HG02938 (cell line): ENCODE data around the gene MRPL43.
"Not testable (repeated sequence)": the region's sequence is repeated elsewhere in the genome, so short reads cannot be mapped to it uniquely, and the experiment has no call there.

Source experiments
- ATAC-seq: cut with Tn5 transposase; IDR thresholded peaks from one replicate; pipeline ENCODE4 v1.9.1; 2021; ENCODE audit warnings: mild to moderate bottlenecking, moderate library complexity; ENCODE audit not compliant: unreplicated experiment

The MRPL43 gene

DNA sequence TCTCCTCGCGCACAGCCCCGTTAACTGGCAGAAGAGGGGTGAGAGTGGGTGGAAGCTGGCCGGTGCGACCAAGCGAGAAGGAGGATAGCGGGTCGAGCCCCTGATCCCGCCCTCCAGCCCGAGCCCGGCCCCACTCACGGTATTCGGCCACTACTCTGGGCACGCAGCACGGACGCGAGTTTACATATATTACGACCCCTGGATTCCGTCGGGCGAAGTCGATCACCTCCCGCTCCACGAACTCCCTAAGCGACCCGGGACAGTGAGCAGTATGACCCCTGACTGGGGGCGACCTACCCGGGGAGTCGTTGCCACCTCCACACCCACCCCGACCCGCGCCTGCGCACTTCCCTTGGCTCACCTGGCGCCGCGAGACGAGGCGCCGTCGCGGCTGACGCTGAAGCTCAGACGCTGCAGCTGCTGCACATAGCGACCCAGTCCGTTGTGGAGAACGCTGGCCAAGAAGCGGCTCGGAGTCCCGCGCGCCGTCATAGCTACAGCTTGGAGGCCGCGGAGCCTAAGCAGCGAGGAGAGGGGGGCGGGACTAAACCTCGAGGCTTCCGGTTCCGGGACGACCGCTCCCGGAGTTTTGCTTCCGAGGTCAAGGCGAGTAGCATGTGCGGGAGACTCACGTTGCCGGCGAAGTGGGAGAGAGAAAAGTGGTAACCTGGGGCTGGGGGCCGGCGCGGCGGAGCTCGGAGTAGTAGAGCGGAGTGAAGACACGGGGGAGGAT lies at the start of gene MRPL43, which contains the start of gene TWNK:
MRPL43 (minus strand) TSS at position 546 of the 733 bp plus-strand sequence; CDS start at position 492, 54 bp downstream.
TWNK (plus strand) TSS at position 592 of the 733 bp plus-strand sequence. CDS start 668 bp downstream, outside the sequence.
- peak; percentile 83 for ATAC-seq

DNA sequence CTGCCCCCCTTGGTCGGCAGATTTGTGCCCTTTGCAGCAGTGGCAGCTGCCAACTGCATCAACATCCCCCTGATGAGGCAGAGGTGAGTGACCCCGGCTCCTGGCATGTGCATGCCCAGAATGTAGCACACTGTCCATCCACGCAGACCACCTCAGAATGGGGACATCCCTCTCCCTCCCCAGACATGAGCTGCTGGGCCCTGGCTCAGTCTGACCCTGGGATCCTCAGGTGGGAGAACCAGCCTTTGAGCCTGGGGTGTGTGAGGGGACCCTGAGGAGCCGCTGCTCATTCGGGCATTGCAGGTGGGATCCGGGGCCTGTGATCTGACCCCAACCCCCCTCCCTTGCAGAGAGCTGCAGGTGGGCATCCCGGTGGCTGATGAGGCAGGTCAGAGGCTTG lies 49.4 kb upstream of the MRPL43 start:
- ATAC-seq: no peak

DNA sequence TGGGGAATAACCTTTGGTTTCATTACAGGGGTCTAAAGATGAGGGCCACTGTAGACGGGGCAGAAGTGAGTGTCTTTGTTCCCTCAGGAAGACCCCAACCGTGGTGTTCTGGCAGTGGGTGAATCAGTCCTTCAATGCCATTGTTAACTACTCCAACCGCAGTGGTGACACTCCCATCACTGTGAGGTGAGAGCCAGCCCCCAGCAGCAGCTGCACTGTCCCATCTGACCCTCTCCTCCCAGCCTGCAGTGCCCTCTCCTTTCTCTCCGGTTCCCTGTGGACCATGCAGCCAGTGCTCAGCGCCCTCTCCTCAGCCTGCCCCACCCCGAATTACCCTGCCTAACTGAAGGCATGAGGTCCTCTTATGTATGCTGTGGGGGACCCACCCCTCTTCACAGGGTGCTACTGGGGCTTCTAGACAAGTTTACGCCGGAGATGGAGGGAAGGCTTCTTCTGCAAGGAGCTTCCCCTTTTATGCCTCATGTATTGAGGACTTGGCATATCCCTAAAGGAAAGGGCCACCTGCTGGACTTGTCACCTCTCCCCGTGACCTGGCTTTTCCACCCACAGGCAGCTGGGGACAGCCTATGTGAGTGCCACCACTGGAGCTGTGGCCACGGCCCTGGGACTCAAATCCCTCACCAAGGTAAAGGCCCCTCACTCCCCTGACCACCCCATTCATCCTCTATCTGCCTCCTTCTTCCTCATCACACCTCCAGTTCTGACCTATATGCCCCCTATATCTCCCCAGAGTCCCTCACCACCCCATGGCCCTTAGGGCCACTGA lies 48.8 kb upstream of the MRPL43 start:
- ATAC-seq: no peak

DNA sequence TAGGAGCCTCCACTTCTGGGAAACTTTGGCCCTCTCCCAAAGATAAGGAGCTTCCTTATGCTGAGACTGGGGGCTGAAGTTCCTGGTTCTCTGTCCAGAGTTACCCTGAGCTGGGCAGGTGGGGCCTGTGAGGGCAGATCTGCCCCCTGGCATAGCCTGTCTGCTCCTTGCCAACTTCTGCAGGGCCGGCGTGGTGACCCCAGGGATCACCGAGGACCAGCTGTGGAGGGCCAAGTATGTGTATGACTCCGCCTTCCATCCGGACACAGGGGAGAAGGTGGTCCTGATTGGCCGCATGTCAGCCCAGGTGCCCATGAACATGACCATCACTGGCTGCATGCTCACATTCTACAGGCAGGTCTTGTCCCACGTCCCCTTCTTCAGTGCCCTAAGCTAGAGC lies 48.0 kb upstream of the MRPL43 start:
- ATAC-seq: no peak

DNA sequence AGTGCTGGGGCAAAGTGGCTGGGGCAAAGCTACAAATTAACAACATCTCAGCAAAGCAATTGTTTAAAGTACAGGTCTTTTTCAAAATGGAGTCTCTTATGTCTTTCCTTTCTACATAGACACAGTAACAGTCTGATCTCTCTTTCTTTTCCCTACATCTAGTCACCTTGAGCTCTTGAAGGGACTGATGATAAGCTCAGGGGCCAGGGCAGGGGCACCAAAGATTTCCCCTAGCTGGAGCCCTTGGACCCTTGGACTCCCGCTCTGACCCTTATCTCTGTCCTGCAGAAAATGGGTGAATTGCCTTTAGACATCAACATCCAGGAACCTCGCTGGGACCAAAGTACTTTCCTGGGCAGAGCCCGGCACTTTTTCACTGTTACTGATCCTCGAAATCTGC lies 47.1 kb upstream of the MRPL43 start:
- not testable (repeated sequence) for ATAC-seq

DNA sequence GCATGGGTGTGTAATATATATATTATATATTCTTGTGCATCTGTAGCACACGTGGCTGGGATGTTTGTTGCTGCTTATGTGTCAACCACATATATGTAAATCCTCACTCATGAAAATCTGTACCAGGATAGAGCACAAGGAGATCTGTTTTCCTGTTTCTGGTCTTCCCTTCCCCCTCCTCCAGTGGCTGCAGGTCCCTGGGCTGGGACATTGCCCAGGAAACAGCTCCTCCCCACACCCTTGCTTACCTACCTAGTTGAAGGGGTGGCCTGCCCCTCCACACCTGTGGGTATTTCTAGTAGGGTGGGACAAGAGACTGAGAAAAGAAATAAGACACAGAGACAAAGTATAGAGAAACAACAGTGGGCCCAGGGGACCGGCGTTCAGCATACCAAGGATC lies 46.0 kb upstream of the MRPL43 start:
- ATAC-seq: no peak

DNA sequence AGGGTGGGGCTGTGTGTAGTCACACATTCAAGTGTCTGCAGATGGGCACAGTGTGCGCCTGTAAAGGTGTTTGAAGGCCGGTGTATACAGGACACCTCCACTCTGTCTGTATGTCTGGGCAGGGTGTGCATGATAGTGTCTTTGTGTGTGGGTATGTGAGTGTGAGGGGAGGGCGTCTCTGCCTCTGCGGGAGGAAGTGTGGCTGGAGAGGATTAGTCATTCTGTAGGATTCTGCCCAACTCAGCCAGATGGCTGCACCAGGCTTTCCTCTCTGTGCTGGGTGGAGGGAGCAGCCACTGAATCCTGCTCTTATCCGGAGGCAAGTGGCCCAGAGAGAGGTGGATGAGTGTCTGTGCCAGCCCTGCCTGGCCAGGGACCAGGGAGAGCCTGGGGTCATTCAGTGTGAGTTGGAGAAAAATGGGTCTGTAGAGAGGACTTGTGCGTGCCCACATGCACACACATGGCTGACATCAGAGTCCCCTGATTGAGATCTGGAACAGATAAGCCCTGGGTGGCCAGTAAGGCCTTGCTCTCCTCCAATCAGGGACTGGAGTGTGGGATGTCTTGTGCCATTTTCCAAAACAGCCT lies 45.4 kb upstream of the MRPL43 start:
- peak; percentile 22 for ATAC-seq

DNA sequence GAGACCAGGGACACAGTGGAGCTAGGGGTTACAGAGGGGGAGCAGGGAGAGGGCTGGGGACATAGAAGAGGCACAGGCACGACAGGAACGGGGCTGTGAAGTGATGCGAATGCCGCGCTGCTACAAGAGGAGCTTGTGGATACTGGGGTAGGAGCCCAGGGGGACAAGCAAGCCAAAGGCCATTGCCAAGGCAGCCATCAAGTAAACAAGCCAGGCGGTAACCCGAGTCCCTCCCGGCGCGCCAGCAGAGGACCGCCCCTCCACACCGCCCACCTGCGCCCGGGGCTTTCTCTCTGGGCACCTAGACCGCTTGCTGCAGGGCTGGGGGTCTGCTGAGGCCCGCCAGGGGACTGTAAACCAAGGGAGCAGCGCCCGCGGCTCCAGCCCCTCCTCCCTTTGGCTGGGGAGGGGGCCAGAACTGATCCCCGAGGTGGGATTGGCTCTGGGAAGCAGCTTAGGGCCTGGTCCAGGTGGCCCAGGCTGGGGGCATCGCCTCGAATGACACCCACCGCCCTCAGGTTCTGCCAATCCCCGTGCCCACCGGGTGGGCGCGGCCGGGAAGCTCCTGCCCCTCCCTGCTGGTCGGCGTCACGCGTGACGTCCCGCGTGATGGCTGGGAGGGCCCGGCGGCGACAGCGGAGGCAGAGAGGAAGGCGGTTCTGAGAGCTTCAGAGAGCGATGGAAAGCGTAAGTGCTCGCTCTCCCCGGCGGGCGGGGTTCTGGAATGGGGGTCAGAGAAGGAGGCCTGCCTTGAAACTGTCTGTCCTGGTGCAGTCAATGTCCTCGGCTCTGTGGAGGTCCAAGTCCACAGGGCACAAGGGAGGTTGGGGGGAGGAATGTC lies 44.7 kb upstream of the MRPL43 start:
- ATAC-seq: peak; percentile 49

DNA sequence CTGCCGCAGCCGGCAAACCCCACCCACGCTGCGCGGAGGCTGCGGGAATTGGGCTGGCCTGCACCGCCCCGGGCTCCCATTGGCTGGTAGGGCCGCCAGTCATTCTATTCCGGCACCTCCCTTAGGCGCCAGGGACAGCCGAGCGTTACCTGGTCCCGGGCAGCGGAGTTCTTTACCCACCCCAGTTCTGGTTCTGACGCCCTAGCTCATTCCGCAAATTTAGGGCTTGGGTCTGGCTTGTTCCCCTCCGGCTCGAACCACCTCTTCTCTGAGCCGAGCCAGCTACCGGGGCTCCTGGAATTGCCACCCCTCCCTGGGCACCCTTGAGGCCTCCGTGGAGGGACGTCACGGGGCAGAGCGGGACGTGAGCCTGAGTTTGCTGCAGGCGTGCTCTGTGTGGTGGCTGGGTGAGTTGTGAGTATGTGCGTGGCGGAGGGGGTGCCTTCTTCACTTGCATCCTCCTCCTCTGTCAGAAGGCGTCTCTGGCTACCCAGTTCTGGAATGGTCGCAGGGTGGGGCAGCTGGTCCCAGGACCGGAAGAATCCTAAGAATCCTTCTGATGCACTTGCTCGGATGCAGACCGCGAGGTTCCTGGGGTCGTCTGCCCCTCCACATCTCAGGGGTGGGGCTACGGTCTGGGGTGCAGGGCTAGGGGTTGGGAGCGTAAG lies 44.0 kb upstream of the MRPL43 start, which contains the start of the genes PDZD7 and SFXN3:
PDZD7 (minus strand) TSS at position 2 of the 668 bp plus-strand sequence. CDS start 910 bp downstream, outside the sequence.
SFXN3 (plus strand) TSS at position 107 of the 668 bp plus-strand sequence. CDS start 3,461 bp downstream, outside the sequence.
- ATAC-seq: peak; percentile 71

DNA sequence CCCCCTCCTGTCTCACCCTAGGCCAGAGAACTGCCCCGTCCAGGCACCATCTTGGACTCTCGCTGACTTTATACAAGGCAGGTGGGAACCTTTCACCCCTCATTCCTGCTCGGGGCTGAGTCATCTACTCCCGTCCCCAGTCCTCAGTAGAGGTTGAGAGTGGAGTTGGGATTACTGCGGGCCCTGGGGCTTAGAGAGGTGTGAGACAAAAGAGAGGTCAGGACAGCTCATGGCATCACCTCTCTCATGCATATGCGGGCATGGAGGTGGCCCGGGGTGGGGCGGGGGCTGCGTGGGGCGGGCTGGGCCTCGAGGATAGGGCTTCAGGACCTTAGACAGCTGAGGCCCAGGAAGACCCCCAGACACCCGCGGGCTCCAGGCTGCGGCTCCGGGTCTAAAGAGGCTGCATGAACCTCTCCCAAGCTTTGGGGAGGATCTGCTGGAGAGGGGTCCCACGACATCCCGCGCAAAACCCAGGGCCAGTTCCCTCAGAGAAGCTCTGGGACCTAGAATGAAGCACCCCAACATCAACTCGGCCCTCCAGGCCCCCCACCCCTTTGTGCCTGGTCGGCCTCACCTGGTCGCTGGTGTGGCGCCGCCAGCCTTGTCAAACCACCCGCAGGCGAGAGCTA lies 43.3 kb upstream of the MRPL43 start:
- no peak for ATAC-seq

DNA sequence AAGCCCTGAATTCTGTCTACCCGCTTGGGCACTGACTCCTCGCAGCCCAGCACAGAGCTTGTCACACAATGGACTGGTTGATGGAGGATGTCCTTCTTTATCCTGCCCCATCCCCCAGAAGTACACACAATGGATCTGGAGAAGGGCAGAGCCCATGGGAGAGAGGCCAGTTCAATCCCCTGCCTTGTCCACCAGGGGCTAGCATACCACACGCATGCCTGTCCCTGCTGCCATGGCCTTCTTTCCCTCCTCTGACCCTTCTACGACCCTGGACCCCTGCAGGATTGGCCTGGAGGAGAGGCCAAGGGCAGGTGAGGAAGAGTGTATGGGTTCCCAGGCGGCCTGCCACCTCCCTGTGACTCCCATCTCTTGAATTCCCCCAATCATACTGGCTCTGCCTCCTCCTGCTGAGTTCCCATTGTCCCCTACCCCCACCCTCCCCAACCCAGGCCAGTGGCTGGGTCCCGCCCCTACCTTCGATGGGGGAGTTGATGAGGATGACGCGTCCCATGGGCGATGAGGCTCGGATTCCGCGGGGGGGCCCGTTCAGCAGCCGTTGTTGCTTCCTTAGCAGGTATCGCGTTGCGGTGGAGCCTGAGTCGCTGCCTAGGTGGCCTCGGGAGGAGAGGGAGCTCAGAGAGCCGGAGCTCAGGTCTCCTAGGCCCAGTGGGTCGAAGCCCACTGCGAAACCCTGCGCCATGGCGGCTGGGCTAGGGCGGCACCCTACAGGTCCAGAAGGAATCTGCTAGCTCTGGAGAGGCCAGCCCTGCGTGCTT lies 42.4 kb upstream of the MRPL43 start:
- no peak for ATAC-seq

DNA sequence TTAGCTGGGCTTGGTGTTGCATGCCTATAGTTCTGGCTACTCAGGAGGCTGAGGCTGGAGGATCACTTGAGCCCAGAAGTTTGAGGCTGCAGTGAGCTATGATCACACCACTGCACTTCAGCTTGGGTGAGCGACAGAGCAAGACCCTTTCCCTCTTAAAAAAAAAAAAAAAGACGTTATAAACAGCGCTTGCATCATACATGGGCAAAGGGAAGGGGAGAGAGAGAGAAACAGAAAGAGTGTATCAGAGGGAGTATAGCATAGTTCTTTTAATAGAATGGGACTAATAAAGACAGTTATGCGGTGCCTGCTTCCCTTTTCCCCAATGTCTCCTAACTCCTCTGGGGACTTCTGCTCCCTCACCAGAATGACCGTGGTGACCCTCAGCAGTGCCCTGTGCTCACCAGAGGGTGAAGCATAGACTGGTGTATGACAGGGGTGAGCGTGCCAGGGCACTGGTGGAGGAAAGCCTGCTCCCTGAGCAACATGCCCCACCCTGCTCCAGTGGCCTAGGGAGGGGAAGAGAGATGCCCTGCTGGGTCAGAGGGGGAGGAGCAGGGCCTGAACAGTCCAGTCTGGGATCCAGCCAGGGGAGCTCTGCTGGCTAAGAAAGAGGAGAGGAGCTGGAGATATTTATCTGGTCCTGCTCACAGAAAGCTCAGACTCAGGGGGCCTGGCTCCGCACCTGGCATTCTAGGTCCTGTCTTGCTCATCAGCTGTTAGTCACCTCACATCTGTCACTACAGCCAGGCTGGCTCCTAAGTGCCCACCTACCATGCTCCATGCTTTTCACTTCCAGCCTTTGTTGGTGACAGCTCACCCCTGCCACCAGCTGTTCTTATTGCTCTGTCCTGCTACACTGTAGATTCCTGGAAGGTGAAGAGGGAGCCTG lies 41.4 kb upstream of the MRPL43 start:
- ATAC-seq: no peak

DNA sequence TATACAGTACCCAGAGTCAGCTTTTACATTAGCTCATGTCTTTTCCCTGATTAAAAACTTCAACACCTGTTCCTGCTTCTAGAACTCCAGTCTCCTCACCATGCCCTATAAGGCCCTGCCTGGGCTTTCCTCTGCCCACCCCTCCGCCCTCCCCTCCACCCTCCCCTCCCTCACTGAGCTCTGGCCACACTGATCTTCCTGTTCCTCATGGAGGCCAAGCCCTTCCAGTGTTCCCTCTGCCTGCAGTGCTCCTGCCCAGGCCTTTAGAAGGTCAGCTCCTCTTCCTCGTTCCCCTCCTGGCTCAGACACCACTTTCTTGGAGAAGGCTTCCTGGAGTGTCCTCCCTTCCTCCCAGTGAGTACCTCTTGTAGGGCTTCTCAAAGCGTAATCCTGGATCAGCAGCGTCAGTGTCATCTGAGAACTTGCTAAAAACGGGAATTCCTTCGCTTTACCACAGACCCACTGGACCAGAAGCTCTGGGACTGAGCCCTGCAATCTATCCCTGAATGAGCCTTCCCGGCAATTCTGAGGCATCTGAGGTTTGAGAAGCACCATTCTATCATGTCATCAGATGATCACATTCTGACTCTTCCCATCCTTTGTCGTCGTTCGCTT lies 39.9 kb upstream of the MRPL43 start:
- no peak for ATAC-seq

DNA sequence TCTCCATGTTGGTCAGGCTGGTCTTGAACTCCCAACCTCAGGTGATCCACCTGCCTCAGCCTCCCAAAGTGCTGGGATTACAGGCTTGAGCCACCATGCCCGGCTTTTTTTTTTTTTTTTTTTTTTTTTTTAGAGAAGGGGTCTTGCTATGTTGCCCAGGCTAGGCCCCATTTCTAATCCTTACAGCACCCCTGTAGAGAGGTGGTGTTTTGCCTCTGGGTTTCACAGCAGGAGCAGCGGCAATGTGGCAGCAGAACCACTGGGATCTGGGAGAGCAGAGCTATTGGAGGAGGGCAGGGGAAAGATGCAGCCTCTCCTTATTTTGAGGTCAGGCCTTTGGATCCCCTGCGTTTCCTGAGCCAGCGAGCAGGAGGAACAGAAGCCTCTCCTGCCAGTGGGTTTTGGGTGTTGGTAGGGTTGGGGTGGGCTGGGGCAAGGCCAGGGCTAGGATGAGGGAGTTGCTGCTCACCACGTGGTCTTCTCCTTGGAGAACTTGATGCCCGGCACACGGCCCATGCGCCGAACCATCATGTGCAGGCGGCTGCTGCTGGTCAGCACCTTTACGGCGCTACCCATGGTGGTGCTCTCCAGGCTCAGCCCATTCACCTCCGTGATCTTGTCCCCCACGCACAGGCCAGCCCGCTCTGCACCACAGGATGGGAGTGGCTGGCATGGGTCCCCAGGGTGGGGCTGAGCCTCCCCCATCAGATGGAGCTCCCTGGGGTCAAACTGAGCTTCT lies 35.8 kb upstream of the MRPL43 start:
- no peak for ATAC-seq

DNA sequence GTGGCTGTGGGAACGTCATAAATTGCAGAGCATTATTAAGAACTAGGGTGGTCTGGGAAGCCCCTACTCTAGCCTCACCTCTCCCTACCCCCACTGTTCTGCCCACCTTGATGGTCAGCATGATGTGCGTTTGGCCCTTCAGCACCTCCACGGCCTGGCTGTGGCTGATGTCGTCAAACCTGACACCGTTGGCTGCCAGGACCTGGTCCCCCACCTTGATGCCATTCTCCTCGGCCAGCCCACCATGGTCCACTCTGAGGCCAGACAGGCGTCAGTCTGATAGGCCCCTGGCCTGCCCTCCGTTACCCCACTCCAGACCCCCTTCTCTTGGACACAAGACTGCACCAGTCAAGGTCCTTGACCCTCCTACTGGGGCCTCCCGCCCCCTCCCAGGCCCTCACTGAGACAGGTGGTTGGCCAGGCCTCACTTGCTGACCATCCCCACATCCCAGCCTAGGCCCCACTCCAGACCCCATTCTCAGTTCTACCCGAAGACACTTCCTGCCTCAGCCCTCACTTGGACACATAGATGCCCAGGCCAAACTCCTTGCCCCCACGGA lies 34.5 kb upstream of the MRPL43 start:
- no peak for ATAC-seq

DNA sequence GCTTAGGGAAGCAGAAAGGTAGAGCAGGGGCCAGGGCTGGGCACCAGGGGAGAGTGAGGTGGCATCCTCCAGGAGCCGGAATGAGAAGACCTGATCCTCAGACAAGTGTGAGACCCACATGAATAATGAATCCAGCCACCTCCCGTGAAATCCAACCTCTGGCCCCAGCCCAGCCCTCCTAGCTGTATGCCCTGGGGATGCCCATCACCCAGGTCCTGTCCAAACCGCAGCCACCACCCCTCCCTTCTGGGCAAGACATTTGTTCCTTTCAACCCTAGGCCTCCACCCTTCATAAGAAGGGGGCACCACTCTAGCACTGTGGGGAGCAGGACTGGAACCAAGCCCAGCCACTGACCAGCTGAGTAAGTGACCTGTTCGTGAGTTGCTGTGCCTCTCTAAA lies 33.9 kb upstream of the MRPL43 start:
- no peak for ATAC-seq
